ENCODE results near the gene HERC6. TPM values are rescaled to one million over a fixed set of nuclear protein-coding genes. Genes with fewer than 3 reads are reported as not detected.

HERC6 gene
- total and polyA plus RNA-seq, 2 donors (not counting 1 experiment from before 2014, with no cell fraction given) = 5.1 to 10.9 TPM

DNA sequence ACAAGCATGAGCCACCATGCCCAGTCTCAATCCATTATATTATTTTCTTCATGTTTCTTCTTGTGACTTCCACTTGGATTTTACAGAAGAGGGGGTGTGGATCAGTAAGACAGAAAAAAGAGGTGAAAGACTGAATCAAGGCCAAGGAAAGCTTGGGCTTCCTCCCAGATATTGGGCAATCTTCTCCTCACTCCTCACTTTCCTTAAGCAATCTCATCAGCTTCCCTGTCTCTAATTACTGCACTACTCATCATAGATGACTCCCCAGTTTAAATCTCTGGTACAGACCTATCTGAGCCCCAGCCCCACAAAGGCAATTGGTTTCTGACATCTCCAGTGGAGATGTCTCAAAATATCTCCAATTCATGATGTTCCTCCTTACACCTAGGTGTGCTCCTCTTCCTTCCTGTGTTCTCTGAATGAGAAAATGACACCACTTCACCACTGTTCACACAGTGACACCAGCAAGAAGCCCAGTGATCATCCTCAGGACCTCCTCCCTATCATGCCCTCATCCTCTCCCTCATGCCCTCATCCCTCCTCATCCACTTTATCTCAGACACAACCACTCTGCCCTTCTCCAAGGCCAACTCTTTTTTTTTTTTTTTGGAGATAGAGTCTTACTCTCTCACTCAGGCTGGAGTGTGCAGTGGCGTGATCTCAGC is 44.8 kb upstream of the HERC6 start:
- no peaks in the 10 kb centered on the region for H3K27me3 ChIP-seq (replicated peaks in 1 of 4; ENCODE audit: control extremely low read depth in 1 of 4, control insufficient read depth in 3 of 4, insufficient read depth in 4 of 4, low read length in 3 of 4)
- ChIA-PET POLR2A (no interaction called here), CTCF (interaction anchor here (0.7 to 1.0 kb wide), 2 partner anchors 58 to 183 kb away, joined by 3 read pairs; no protein-coding TSS in a partner anchor)
- Mint-ChIP-seq H3K27ac (peak overlapping the region; percentile 55), H3K4me3 (no peak overlapping the region), H3K27me3 (no peaks in the 10 kb centered on the region), H3K9me3 (ENCODE audit: insufficient read depth) (peaks cover 7% of the 10 kb centered on the region), H3K4me1 (peaks cover 4% of the 10 kb centered on the region)
- no peak overlapping the region for H3K4me2 ChIP-seq (replicated peaks; ENCODE audit: low read depth, low read length, poor library complexity, severe bottlenecking)
- no peak overlapping the region for H3K27ac ChIP-seq (ENCODE audit: low read length in 2 of 2)
- H3K4me3 ChIP-seq (ENCODE audit: control extremely low read depth in 1 of 5, extremely low read depth in 1 of 5, insufficient read depth in 1 of 5, low read depth in 2 of 5, low read length in 4 of 5) = no peak overlapping the region
- no peak for ATAC-seq (ENCODE audit: low read depth)
- no peak overlapping the region for H2AFZ ChIP-seq (ENCODE audit: insufficient read depth, low read depth, low read length, poor library complexity, severe bottlenecking)
- no peaks in the 10 kb centered on the region for H3K36me3 ChIP-seq (replicated peaks in 1 of 2; ENCODE audit: control extremely low read depth in 1 of 2, control insufficient read depth in 1 of 2, extremely low read depth in 1 of 2, insufficient read depth in 2 of 2, low read length in 1 of 2)
- no peaks in the 10 kb centered on the region for H3K79me2 ChIP-seq (ENCODE audit: control insufficient read depth, insufficient read depth, low read length)
- no peak overlapping the region for H3K9ac ChIP-seq (ENCODE audit: low read length)
- intact Hi-C loops (cut with micrococcal nuclease) = loop anchor here (2.0 kb wide), 1 partner anchor 13 kb away; no protein-coding TSS in a partner anchor
- H3K4me1 ChIP-seq (ENCODE audit: control insufficient read depth in 2 of 2, insufficient read depth in 2 of 2, low read length in 2 of 2) = peaks cover 0 to 5% of the 10 kb centered on the region in 2 donors
- DNase-seq = no peak
- no peaks in the 10 kb centered on the region for H3K9me3 ChIP-seq (ENCODE audit: control extremely low read depth in 1 of 3, control insufficient read depth in 2 of 3, insufficient read depth in 1 of 3, low read length in 2 of 3)
- no peaks in the 10 kb centered on the region for H4K20me1 ChIP-seq (ENCODE audit: control insufficient read depth, insufficient read depth, low read length, poor library complexity, severe bottlenecking)
- WGBS (ENCODE audit: insufficient coverage) = no CpG with 5 or more reads among the region's 1 CpG
- TF ChIP-seq, protein P1, sequence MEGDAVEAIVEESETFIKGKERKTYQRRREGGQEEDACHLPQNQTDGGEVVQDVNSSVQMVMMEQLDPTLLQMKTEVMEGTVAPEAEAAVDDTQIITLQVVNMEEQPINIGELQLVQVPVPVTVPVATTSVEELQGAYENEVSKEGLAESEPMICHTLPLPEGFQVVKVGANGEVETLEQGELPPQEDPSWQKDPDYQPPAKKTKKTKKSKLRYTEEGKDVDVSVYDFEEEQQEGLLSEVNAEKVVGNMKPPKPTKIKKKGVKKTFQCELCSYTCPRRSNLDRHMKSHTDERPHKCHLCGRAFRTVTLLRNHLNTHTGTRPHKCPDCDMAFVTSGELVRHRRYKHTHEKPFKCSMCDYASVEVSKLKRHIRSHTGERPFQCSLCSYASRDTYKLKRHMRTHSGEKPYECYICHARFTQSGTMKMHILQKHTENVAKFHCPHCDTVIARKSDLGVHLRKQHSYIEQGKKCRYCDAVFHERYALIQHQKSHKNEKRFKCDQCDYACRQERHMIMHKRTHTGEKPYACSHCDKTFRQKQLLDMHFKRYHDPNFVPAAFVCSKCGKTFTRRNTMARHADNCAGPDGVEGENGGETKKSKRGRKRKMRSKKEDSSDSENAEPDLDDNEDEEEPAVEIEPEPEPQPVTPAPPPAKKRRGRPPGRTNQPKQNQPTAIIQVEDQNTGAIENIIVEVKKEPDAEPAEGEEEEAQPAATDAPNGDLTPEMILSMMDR (IDR thresholded peaks at IDR 0.05) = no peak

DNA sequence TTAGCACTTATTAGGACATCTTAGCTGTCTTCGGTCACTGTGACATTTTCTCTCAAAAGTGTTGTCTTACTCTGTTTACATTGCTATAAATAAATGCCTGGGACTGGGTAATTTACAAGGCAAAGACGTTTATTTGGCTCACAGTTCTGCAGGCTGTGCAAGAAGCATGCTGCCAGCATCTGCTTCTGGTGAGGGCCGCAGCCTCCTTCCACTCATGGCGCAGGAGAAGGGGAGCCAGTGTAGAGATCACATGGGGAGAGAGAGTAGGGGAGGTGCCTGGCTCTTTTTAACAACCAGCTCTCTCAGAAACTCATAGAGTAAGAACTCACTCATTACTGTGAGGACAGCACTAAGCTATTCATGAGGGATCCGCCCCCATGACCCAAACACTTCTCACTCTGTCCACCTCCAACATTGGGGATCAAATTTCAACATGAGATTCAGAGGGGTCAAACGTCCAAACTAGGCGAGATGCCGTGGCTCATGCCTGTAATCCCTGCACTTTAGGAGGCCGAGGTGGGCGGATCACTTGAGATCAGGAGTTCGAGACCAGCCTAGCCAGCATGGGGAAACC is 43.5 kb upstream of the HERC6 start:
- intact Hi-C loops (cut with micrococcal nuclease) = loop anchor here (2.0 kb wide), 1 partner anchor 14 kb away; no protein-coding TSS in a partner anchor

More for the DNA sequence above, 43.5 kb upstream of the HERC6 start:
- H4K20me1 ChIP-seq (ENCODE audit: control insufficient read depth, insufficient read depth, low read length, poor library complexity, severe bottlenecking) = no peaks in the 10 kb centered on the region
- no peak overlapping the region for H3K9ac ChIP-seq (ENCODE audit: low read length)
- ChIA-PET CTCF (interaction anchor here (0.7 kb wide), 1 partner anchor 13 kb away, joined by 3 read pairs; no protein-coding TSS in a partner anchor), POLR2A (no interaction called here)
- H3K79me2 ChIP-seq (ENCODE audit: control insufficient read depth, insufficient read depth, low read length) = no peaks in the 10 kb centered on the region
- no peak overlapping the region for H2AFZ ChIP-seq (ENCODE audit: insufficient read depth, low read depth, low read length, poor library complexity, severe bottlenecking)
- ATAC-seq (ENCODE audit: low read depth) (no peak), DNase-seq (no peak)
- H3K27me3 Mint-ChIP-seq = no peaks in the 10 kb centered on the region
- no peak overlapping the region for H3K4me2 ChIP-seq (replicated peaks; ENCODE audit: low read depth, low read length, poor library complexity, severe bottlenecking)
- WGBS (ENCODE audit: insufficient coverage) = 96% methylated on average over 7 of the region's 11 CpGs
- peaks cover 0 to 5% of the 10 kb centered on the region in 2 donors for H3K4me1 ChIP-seq (ENCODE audit: control insufficient read depth in 2 of 2, insufficient read depth in 2 of 2, low read length in 2 of 2)
- no peak overlapping the region for H3K4me3 ChIP-seq (ENCODE audit: control extremely low read depth in 1 of 5, extremely low read depth in 1 of 5, insufficient read depth in 1 of 5, low read depth in 2 of 5, low read length in 4 of 5)
- no peak for TF ChIP-seq EZH2 (IDR thresholded peaks at IDR 0.05; ENCODE audit: borderline replicate concordance, insufficient read depth, low read depth, low read length, poor library complexity, severe bottlenecking)
- TF ChIP-seq, protein P1 (IDR thresholded peaks at IDR 0.05) = no peak
- peaks cover 7% of the 10 kb centered on the region for H3K9me3 Mint-ChIP-seq (ENCODE audit: insufficient read depth)
- no peak overlapping the region for H3K4me3 Mint-ChIP-seq
- no peaks in the 10 kb centered on the region for H3K9me3 ChIP-seq (ENCODE audit: control extremely low read depth in 1 of 3, control insufficient read depth in 2 of 3, insufficient read depth in 1 of 3, low read length in 2 of 3)
- H3K27me3 ChIP-seq (replicated peaks in 1 of 4; ENCODE audit: control extremely low read depth in 1 of 4, control insufficient read depth in 3 of 4, insufficient read depth in 4 of 4, low read length in 3 of 4) = no peaks in the 10 kb centered on the region
- no peaks in the 10 kb centered on the region for H3K36me3 ChIP-seq (replicated peaks in 1 of 2; ENCODE audit: control extremely low read depth in 1 of 2, control insufficient read depth in 1 of 2, extremely low read depth in 1 of 2, insufficient read depth in 2 of 2, low read length in 1 of 2)
- H3K27ac Mint-ChIP-seq = no peak overlapping the region
- H3K4me1 Mint-ChIP-seq = peaks cover 4% of the 10 kb centered on the region
- H3K27ac ChIP-seq (ENCODE audit: low read length in 2 of 2) = no peak overlapping the region
